Testis (tissue), 3 donors: ENCODE measurements around the gene SOWAHB. TPM values are rescaled to one million over a fixed set of nuclear protein-coding genes. Genes with fewer than 3 reads are reported as not detected.

Experiments used
- DNase-seq: peaks from one replicate; pipeline ENCODE4 v3.0.0-alpha.2; 2019
- H3K27ac ChIP-seq, 2 donors: fragments of 200-600 bp; sonication (generic); one replicate each; pipeline ENCODE4 v1.5.1; 2019
- H3K27me3 ChIP-seq: fragments of 200-600 bp; sonication (generic); one replicate; pipeline ENCODE4 v1.5.1; 2019
- H3K36me3 ChIP-seq: fragments of 200-600 bp; sonication (generic); one replicate; pipeline ENCODE4 v1.5.1; 2017; ENCODE audit warnings: low read depth; ENCODE audit errors: missing control alignments
- H3K4me1 ChIP-seq: fragments of 200-600 bp; sonication (generic); one replicate; pipeline ENCODE4 v1.5.1; 2019
- H3K4me3 ChIP-seq, 2 donors: fragments of 200-600 bp; sonication (generic); one replicate each; pipeline ENCODE4 v1.5.1; 2017 to 2019
- H3K9me3 ChIP-seq: fragments of 200-600 bp; sonication (generic); one replicate; pipeline ENCODE4 v1.5.1; 2017
- CTCF ChIP-seq, 3 experiments: fragments of 450-650 bp in 2 of 3; fragments of 200-600 bp in 1 of 3; sonication (generic) in 1 of 3; IDR thresholded peaks; one replicate each; pipeline ENCODE4 v1.5.1; 2016 to 2019; ENCODE audit warnings: antibody characterized with exemption in 3 of 3, mild to moderate bottlenecking in 2 of 3, moderate library complexity in 1 of 3
- POLR2A ChIP-seq: fragments of 450-650 bp; IDR thresholded peaks from one replicate; pipeline ENCODE4 v1.6.1; 2017; ENCODE audit warnings: antibody characterized with exemption, mild to moderate bottlenecking, moderate library complexity
- WGBS, 2 donors: methylation state at CpG; one replicate each; pipeline ENCODE4 v1.1.5; 2018; 5-methylcytosine and 5-hydroxymethylcytosine counted together
- intact Hi-C: fragments of 100-400 bp; cut with DNase I; formaldehyde crosslinking; loops from one replicate; pipeline ENCODE4 v1.15.1; 2023; ENCODE audit warnings: low total_unique reads
- polyA plus RNA-seq: library from polyadenylated mRNA; stranded (reverse); fragments of 350-450 nt; fragmentation: Illumina TruSeq; extraction: RNeasy Lipid Tissue Mini Kit (QIAGEN cat#74804); gene quantifications from one replicate; pipeline ENCODE4 v1.2.3, GENCODE V29; 2014; ENCODE audit warnings: low read depth, low replicate concordance; ENCODE audit not compliant: insufficient read depth
- total RNA-seq, 2 donors: library from RNA; depleted of rRNA; stranded (reverse); fragments of >200 nt; gene quantifications; one replicate each; pipeline ENCODE4 v1.2.3, GENCODE V29; 2016

The SOWAHB gene
- total and polyA plus RNA-seq, 3 donors from 2014 or later: 0.08 to 0.21 (median 0.12) TPM

GRCh38 chr4:76896048-76896447, 1.9 kb downstream of the SOWAHB start:
- intact Hi-C loops: no loop called here
- no peak for TF ChIP-seq POLR2A
- no peak for TF ChIP-seq CTCF (IDR thresholded peaks at IDR 0.05)
- Histone ChIP-seq H3K9me3 (no peaks in the 10 kb centered on the region), H3K36me3 (no peaks in the 10 kb centered on the region), H3K27me3 (no peaks in the 10 kb centered on the region), H3K4me1 (peaks cover 6% of the 10 kb centered on the region), H3K27ac (no peak overlapping the region), H3K4me3 (no peak overlapping the region)
- 70 to 75% methylated on average over 6 to 8 of the region's 8 CpGs for WGBS, 2 donors
- DNase-seq: no peak

- Histone ChIP-seq H3K36me3 (no peaks in the 10 kb centered on the region), H3K27me3 (no peaks in the 10 kb centered on the region), H3K27ac (no peak overlapping the region), H3K9me3 (no peaks in the 10 kb centered on the region), H3K4me1 (peaks cover 6% of the 10 kb centered on the region), H3K4me3 (no peak overlapping the region)
- intact Hi-C loops: no loop called here
- WGBS, 2 donors: 76 to 90% methylated on average over 6 of the region's 6 CpGs
- TF ChIP-seq POLR2A (no peak), CTCF (IDR thresholded peaks at IDR 0.05) (no peak)
- DNase-seq: no peak
These were observed 2.3 kb downstream of the SOWAHB start for GRCh38 chr4:76895619-76896018.

- no peak overlapping the region for H3K27ac ChIP-seq
- DNase-seq: no peak
- intact Hi-C loops: no loop called here
- H3K4me1 ChIP-seq: peaks cover 6% of the 10 kb centered on the region
- TF ChIP-seq CTCF (IDR thresholded peaks at IDR 0.05) (no peak), POLR2A (no peak)
- H3K27me3 ChIP-seq: no peaks in the 10 kb centered on the region
- H3K9me3 ChIP-seq: no peaks in the 10 kb centered on the region
- H3K4me3 ChIP-seq: no peak overlapping the region
- H3K36me3 ChIP-seq: no peaks in the 10 kb centered on the region
- 84 to 86% methylated on average over 6 of the region's 6 CpGs for WGBS, 2 donors
These were observed 3.2 kb downstream of the SOWAHB start for GRCh38 chr4:76894537-76895255.

GRCh38 chr4:76892601-76893000, 5.3 kb downstream of the SOWAHB start:
- no peak overlapping the region for H3K4me3 ChIP-seq
- peaks cover 6% of the 10 kb centered on the region for H3K4me1 ChIP-seq
- no peaks in the 10 kb centered on the region for H3K9me3 ChIP-seq
- 68 to 83% methylated on average over 3 of the region's 3 CpGs for WGBS, 2 donors
- no peak for TF ChIP-seq CTCF (IDR thresholded peaks at IDR 0.05)
- TF ChIP-seq POLR2A: no peak
- H3K27ac ChIP-seq: no peak overlapping the region
- intact Hi-C loops: no loop called here
- H3K36me3 ChIP-seq: no peaks in the 10 kb centered on the region
- DNase-seq: no peak
- no peaks in the 10 kb centered on the region for H3K27me3 ChIP-seq

GRCh38 chr4:76892001-76892400, 5.9 kb downstream of the SOWAHB start:
- intact Hi-C loops: no loop called here
- TF ChIP-seq POLR2A (no peak), CTCF (IDR thresholded peaks at IDR 0.05) (no peak)
- Histone ChIP-seq H3K9me3 (no peaks in the 10 kb centered on the region), H3K36me3 (no peaks in the 10 kb centered on the region), H3K27ac (no peak overlapping the region), H3K27me3 (no peaks in the 10 kb centered on the region), H3K4me3 (no peak overlapping the region), H3K4me1 (peaks cover 4% of the 10 kb centered on the region)
- 35 to 74% methylated on average over 1 of the region's 1 CpG for WGBS, 2 donors
- DNase-seq: no peak
